D721Med (cell line): Measurements from ENCODE around the gene ADCY4.
A peak's percentile ranks its signal among the peaks of the same experiment; 100 is the strongest.

ENCODE experiments used
- DNase-seq: peaks from one replicate; pipeline ENCODE4 v3.0.0; 2011; ENCODE audit warnings: low spot score; ENCODE audit not compliant: insufficient read length
- FAIRE-seq: peaks from 2 replicates; lab custom pipeline; 2011; peaks lifted over from hg19 to GRCh38; lab: Jason Lieb, UNC
- CTCF ChIP-seq: IDR thresholded peaks from 2 replicates; pipeline ENCODE4 v1.5.1; 2012; ENCODE audit warnings: mild to moderate bottlenecking, control low read depth; ENCODE audit not compliant: insufficient read depth; ENCODE audit errors: missing control alignments

The ADCY4 gene

GRCh38 chr14:24310265-24310645 lies 24.6 kb downstream of the ADCY4 start:
- DNase-seq (no peak), FAIRE-seq (no peak)
- TF ChIP-seq CTCF = no peak

GRCh38 chr14:24309538-24310264 lies 25.2 kb downstream of the ADCY4 start, which contains the start of gene LTB4R2:
Gene LTB4R2 (plus strand): TSS chr14:24310140. CDS start chr14:24310665, 525 bp downstream.
- DNase-seq = no peak
- no peak for FAIRE-seq
- TF ChIP-seq CTCF = no peak

GRCh38 chr14:24308342-24309124 lies 26.3 kb downstream of the ADCY4 start:
- FAIRE-seq = no peak

GRCh38 chr14:24307575-24308341 lies 27.1 kb downstream of the ADCY4 start, which contains the start of gene CIDEB:
Gene CIDEB (minus strand): TSS chr14:24307977. CDS start chr14:24307858, 119 bp downstream.
- TF ChIP-seq CTCF = peak; percentile 80
- DNase-seq = peak; percentile 69
- FAIRE-seq = no peak

More at GRCh38 chr14:24308342-24309124, 26.3 kb downstream of the ADCY4 start:
- DNase-seq = no peak
- TF ChIP-seq CTCF = no peak

- TF ChIP-seq CTCF = no peak
- DNase-seq = no peak
- no peak for FAIRE-seq
Measured at GRCh38 chr14:24307156-24307574, 27.7 kb downstream of the ADCY4 start.

- TF ChIP-seq CTCF = no peak
- DNase-seq = no peak
- FAIRE-seq = no peak
Measured at GRCh38 chr14:24304019-24304387, 30.9 kb downstream of the ADCY4 start.
